GM12878 (cell line): ENCODE results near the gene CCDC85B. TPM values are rescaled to one million over a fixed set of nuclear protein-coding genes. Genes with fewer than 3 reads are reported as not detected.

ENCODE experiments used
- ATF7 ChIP-seq: fragments of 450-650 bp; IDR thresholded peaks from 2 replicates; pipeline ENCODE4 v1.6.1; 2016; ENCODE audit warnings: low read depth, mild to moderate bottlenecking
- BACH1 ChIP-seq: fragments of 450-650 bp; IDR thresholded peaks from 2 replicates; pipeline ENCODE4 v1.6.1; 2017; ENCODE audit warnings: mild to moderate bottlenecking, borderline replicate concordance
- CHD1 ChIP-seq: IDR thresholded peaks from 2 replicates; pipeline ENCODE4 v1.6.1; 2012; ENCODE audit warnings: low read depth, low read length, improper control_type of control experiment
- GATAD2B ChIP-seq: fragments of 450-650 bp; conservative IDR thresholded peaks from 2 replicates; pipeline ENCODE4 v1.6.1; 2017; ENCODE audit warnings: low read depth, mild to moderate bottlenecking, moderate library complexity
- JUND ChIP-seq: IDR thresholded peaks from 2 replicates; pipeline ENCODE4 v1.6.1; 2012; ENCODE audit warnings: low read depth, mild to moderate bottlenecking, low read length, improper control_type of control experiment, moderate library complexity
- MYB ChIP-seq: fragments of 150-350 bp; IDR thresholded peaks from 2 replicates; pipeline ENCODE4 v1.6.1; 2014; ENCODE audit warnings: mild to moderate bottlenecking, low read depth, low read length, borderline replicate concordance
- PAX5 ChIP-seq: IDR thresholded peaks from 2 replicates; pipeline ENCODE4 v1.6.1; 2011; ENCODE audit warnings: low read depth, low read length, borderline replicate concordance
- SMARCA5 ChIP-seq: fragments of 450-650 bp; IDR thresholded peaks from 2 replicates; pipeline ENCODE4 v1.6.1; 2017; ENCODE audit warnings: mild to moderate bottlenecking
- WRNIP1 ChIP-seq: IDR thresholded peaks from 2 replicates; pipeline ENCODE4 v1.6.1; 2011; ENCODE audit warnings: low read depth, low read length, improper control_type of control experiment, borderline replicate concordance
- YBX1 ChIP-seq: fragments of 450-650 bp; IDR thresholded peaks from 2 replicates; pipeline ENCODE4 v1.6.1; 2016; ENCODE audit warnings: antibody characterized with exemption
- ZNF24 ChIP-seq: fragments of 450-650 bp; IDR thresholded peaks from 2 replicates; pipeline ENCODE4 v1.6.1; 2017; ENCODE audit warnings: antibody characterized with exemption, mild to moderate bottlenecking
- polyA plus RNA-seq, 11 experiments: library from polyadenylated mRNA; depleted of rRNA in 4 of 11; unstranded in 6 of 11; stranded (reverse) in 5 of 11; fragments of >200 nt; fragmentation: Nextera tagmentation in 4 of 11; fragmentation: Illumina TruSeq in 1 of 11; extraction: Ambion mirVana in 4 of 11; extraction: Trizol in 1 of 11; gene quantifications; 1 replicate in 1 of 11; 2 replicates in 10 of 11; pipeline versions ENCODE4 v1.2.1 to v1.2.3, GENCODE V29; 2011 to 2016; ENCODE audit warnings: inconsistent platforms in 2 of 11, missing spikeins in 2 of 11, low read depth in 1 of 11
- total RNA-seq, 4 experiments: library from RNA; depleted of rRNA in 3 of 4; stranded (reverse); fragments of >200 nt in 3 of 4; fragmentation: Illumina TruSeq in 1 of 4; extraction: Trizol in 1 of 4; gene quantifications; 2 replicates each; pipeline versions ENCODE4 v1.2.1 to v1.2.3, GENCODE V29; 2013 to 2021
- TF ChIP-seq, protein P1 (sequence below): IDR thresholded peaks from 2 replicates; pipeline ENCODE4 v1.6.1; 2011; ENCODE audit warnings: low read depth, low read length, improper control_type of control experiment, borderline replicate concordance
- TF ChIP-seq, protein P2 (sequence below): IDR thresholded peaks from 2 replicates; pipeline ENCODE4 v1.6.1; 2011; ENCODE audit warnings: borderline replicate concordance, low read depth, mild to moderate bottlenecking, moderate library complexity, mixed read lengths, low read length; ENCODE audit not compliant: insufficient read depth; ENCODE audit errors: extremely low read length
- TF ChIP-seq, protein P3 (sequence below): fragments of 450-650 bp; IDR thresholded peaks from 2 replicates; pipeline ENCODE4 v1.6.1; 2017; ENCODE audit warnings: mild to moderate bottlenecking, moderate library complexity
- TF ChIP-seq, protein P4 (sequence below): fragments of 450-650 bp; IDR thresholded peaks from 2 replicates; pipeline ENCODE4 v1.6.1; 2014; ENCODE audit warnings: mild to moderate bottlenecking
- TF ChIP-seq, protein P5 (sequence below): fragments of 450-650 bp; IDR thresholded peaks from 2 replicates; pipeline ENCODE4 v1.6.1; 2018; ENCODE audit warnings: mild to moderate bottlenecking, low read depth, moderate library complexity; ENCODE audit not compliant: partially characterized antibody
- TF ChIP-seq, protein P6 (sequence below): fragments of 450-650 bp; IDR thresholded peaks from 2 replicates; pipeline ENCODE4 v1.6.1; 2017; ENCODE audit warnings: mild to moderate bottlenecking, low read depth, inconsistent platforms; ENCODE audit not compliant: poor library complexity, severe bottlenecking

CCDC85B gene
- total and polyA plus RNA-seq, 10 of the 15 experiments (the other 5 are each of a cell fraction or from before 2014, with no cell fraction given): 0.32 to 114 (median 49.5) TPM

DNA sequence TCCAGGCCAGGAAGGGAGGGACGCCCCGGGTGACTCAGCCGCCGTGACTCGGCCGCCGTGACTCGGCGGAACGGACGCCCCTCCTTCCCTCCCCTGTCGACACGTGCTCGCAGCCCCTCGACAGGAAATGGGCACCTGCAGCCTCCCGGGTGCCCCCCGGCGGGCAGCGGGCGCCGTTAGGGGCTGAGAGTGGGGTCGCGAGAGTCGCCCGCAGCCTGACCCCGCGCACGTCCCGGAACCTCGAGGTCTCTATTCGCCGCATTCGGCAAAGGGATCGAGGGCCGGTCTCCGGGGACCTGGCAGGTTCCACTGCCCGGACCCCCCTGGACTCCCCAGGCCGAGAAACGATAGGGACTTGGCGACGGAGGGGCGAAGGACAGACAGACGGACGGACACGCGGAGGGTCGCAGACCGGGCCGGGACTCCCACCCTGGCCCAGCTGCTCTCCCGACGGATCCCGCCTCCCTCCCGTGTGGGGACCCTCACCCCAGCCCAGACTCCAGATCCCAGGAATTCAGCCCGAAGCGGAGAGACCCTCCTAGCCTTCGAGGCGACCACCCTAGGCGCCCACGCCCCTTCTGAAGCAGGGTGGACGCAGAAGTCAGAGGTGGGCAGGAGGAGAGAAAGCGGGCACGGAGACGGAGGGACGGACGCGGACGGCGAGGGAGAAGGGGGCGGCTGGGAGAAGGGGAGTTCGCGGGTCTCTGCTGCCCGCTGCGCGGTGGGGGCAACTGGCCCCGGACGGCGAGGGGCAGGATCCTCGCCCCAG lies 9.1 kb downstream of the CCDC85B start (continued):
- TF ChIP-seq, protein P1, sequence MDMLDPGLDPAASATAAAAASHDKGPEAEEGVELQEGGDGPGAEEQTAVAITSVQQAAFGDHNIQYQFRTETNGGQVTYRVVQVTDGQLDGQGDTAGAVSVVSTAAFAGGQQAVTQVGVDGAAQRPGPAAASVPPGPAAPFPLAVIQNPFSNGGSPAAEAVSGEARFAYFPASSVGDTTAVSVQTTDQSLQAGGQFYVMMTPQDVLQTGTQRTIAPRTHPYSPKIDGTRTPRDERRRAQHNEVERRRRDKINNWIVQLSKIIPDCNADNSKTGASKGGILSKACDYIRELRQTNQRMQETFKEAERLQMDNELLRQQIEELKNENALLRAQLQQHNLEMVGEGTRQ: no peak
- no peak for TF ChIP-seq SMARCA5
- no peak for TF ChIP-seq ZNF24
- TF ChIP-seq, protein P2, sequence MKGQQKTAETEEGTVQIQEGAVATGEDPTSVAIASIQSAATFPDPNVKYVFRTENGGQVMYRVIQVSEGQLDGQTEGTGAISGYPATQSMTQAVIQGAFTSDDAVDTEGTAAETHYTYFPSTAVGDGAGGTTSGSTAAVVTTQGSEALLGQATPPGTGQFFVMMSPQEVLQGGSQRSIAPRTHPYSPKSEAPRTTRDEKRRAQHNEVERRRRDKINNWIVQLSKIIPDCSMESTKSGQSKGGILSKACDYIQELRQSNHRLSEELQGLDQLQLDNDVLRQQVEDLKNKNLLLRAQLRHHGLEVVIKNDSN: peak; percentile 17
- TF ChIP-seq JUND: no peak
- TF ChIP-seq BACH1: peak; percentile 99
- TF ChIP-seq ATF7: no peak
- TF ChIP-seq PAX5: peak; percentile 21; the same call in 1 of the 2 replicates
- TF ChIP-seq, protein P3, sequence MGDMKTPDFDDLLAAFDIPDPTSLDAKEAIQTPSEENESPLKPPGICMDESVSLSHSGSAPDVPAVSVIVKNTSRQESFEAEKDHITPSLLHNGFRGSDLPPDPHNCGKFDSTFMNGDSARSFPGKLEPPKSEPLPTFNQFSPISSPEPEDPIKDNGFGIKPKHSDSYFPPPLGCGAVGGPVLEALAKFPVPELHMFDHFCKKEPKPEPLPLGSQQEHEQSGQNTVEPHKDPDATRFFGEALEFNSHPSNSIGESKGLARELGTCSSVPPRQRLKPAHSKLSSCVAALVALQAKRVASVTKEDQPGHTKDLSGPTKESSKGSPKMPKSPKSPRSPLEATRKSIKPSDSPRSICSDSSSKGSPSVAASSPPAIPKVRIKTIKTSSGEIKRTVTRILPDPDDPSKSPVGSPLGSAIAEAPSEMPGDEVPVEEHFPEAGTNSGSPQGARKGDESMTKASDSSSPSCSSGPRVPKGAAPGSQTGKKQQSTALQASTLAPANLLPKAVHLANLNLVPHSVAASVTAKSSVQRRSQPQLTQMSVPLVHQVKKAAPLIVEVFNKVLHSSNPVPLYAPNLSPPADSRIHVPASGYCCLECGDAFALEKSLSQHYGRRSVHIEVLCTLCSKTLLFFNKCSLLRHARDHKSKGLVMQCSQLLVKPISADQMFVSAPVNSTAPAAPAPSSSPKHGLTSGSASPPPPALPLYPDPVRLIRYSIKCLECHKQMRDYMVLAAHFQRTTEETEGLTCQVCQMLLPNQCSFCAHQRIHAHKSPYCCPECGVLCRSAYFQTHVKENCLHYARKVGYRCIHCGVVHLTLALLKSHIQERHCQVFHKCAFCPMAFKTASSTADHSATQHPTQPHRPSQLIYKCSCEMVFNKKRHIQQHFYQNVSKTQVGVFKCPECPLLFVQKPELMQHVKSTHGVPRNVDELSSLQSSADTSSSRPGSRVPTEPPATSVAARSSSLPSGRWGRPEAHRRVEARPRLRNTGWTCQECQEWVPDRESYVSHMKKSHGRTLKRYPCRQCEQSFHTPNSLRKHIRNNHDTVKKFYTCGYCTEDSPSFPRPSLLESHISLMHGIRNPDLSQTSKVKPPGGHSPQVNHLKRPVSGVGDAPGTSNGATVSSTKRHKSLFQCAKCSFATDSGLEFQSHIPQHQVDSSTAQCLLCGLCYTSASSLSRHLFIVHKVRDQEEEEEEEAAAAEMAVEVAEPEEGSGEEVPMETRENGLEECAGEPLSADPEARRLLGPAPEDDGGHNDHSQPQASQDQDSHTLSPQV: no peak
- no peak for TF ChIP-seq YBX1
- TF ChIP-seq, protein P4, sequence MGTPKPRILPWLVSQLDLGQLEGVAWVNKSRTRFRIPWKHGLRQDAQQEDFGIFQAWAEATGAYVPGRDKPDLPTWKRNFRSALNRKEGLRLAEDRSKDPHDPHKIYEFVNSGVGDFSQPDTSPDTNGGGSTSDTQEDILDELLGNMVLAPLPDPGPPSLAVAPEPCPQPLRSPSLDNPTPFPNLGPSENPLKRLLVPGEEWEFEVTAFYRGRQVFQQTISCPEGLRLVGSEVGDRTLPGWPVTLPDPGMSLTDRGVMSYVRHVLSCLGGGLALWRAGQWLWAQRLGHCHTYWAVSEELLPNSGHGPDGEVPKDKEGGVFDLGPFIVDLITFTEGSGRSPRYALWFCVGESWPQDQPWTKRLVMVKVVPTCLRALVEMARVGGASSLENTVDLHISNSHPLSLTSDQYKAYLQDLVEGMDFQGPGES: no peak
- TF ChIP-seq GATAD2B: peak; percentile 93
- TF ChIP-seq WRNIP1: no peak
- TF ChIP-seq MYB: no peak
- TF ChIP-seq CHD1: 0 out of 2 replicates have a peak, but pooled peaks have one; percentile 62
- TF ChIP-seq, protein P5, sequence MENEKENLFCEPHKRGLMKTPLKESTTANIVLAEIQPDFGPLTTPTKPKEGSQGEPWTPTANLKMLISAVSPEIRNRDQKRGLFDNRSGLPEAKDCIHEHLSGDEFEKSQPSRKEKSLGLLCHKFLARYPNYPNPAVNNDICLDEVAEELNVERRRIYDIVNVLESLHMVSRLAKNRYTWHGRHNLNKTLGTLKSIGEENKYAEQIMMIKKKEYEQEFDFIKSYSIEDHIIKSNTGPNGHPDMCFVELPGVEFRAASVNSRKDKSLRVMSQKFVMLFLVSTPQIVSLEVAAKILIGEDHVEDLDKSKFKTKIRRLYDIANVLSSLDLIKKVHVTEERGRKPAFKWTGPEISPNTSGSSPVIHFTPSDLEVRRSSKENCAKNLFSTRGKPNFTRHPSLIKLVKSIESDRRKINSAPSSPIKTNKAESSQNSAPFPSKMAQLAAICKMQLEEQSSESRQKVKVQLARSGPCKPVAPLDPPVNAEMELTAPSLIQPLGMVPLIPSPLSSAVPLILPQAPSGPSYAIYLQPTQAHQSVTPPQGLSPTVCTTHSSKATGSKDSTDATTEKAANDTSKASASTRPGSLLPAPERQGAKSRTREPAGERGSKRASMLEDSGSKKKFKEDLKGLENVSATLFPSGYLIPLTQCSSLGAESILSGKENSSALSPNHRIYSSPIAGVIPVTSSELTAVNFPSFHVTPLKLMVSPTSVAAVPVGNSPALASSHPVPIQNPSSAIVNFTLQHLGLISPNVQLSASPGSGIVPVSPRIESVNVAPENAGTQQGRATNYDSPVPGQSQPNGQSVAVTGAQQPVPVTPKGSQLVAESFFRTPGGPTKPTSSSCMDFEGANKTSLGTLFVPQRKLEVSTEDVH: no peak
- TF ChIP-seq, protein P6, sequence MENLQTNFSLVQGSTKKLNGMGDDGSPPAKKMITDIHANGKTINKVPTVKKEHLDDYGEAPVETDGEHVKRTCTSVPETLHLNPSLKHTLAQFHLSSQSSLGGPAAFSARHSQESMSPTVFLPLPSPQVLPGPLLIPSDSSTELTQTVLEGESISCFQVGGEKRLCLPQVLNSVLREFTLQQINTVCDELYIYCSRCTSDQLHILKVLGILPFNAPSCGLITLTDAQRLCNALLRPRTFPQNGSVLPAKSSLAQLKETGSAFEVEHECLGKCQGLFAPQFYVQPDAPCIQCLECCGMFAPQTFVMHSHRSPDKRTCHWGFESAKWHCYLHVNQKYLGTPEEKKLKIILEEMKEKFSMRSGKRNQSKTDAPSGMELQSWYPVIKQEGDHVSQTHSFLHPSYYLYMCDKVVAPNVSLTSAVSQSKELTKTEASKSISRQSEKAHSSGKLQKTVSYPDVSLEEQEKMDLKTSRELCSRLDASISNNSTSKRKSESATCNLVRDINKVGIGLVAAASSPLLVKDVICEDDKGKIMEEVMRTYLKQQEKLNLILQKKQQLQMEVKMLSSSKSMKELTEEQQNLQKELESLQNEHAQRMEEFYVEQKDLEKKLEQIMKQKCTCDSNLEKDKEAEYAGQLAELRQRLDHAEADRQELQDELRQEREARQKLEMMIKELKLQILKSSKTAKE: no peak
